Measurements from ENCODE around the gene FREM2. TPM values are rescaled to one million over a fixed set of nuclear protein-coding genes. Genes with fewer than 3 reads are reported as not detected.

The FREM2 gene
- total and polyA plus RNA-seq, 7 donors = under 0.01 to 8.2 (median 2.1) TPM

- H3K4me1 ChIP-seq = peaks cover 0 to 7% (median 0%) of the 10 kb centered on the region in 4 donors
- H3K36me3 ChIP-seq = no peaks in the 10 kb centered on the region
- H3K9me3 ChIP-seq = no peaks in the 10 kb centered on the region
- 77 to 88% methylated on average over 3 of the region's 3 CpGs for WGBS, 2 donors
- no peak overlapping the region for H3K27ac ChIP-seq
- no peaks in the 10 kb centered on the region for H3K27me3 ChIP-seq
- H3K4me3 ChIP-seq = no peak overlapping the region
- intact Hi-C loops (cut with DNase I) = no loop called here
- no peak for DNase-seq
- TF ChIP-seq CTCF (IDR thresholded peaks at IDR 0.05) (no peak), EP300 (IDR thresholded peaks at IDR 0.05) (no peak), POLR2A (IDR thresholded peaks at IDR 0.05) (no peak), POLR2AphosphoS5 (IDR thresholded peaks at IDR 0.05) (no peak)
These were observed 213.3 kb downstream of the FREM2 start for GRCh38 chr13:38900188-38900587.

- 23 to 60% methylated on average over 1 of the region's 1 CpG for WGBS, 2 donors
- DNase-seq = no peak
- Histone ChIP-seq H3K36me3 (no peaks in the 10 kb centered on the region), H3K27ac (no peak overlapping the region), H3K4me3 (no peak overlapping the region), H3K4me1 (peaks cover 0 to 7% (median 0%) of the 10 kb centered on the region in 4 donors), H3K9me3 (no peaks in the 10 kb centered on the region), H3K27me3 (no peaks in the 10 kb centered on the region)
- intact Hi-C loops (cut with DNase I) = no loop called here
- TF ChIP-seq POLR2A (IDR thresholded peaks at IDR 0.05) (no peak), EP300 (IDR thresholded peaks at IDR 0.05) (no peak), CTCF (IDR thresholded peaks at IDR 0.05) (no peak), POLR2AphosphoS5 (IDR thresholded peaks at IDR 0.05) (no peak)
These were observed 215.7 kb downstream of the FREM2 start for GRCh38 chr13:38902551-38902950.

GRCh38 chr13:38905081-38905480 is 218.2 kb downstream of the FREM2 start:
- no peaks in the 10 kb centered on the region for H3K4me1 ChIP-seq
- no peak for DNase-seq
- intact Hi-C loops (cut with DNase I) = no loop called here
- no peaks in the 10 kb centered on the region for H3K9me3 ChIP-seq
- H3K27ac ChIP-seq = no peak overlapping the region
- H3K27me3 ChIP-seq = no peaks in the 10 kb centered on the region
- H3K4me3 ChIP-seq = no peak overlapping the region
- TF ChIP-seq POLR2A (IDR thresholded peaks at IDR 0.05) (no peak), EP300 (IDR thresholded peaks at IDR 0.05) (no peak), POLR2AphosphoS5 (IDR thresholded peaks at IDR 0.05) (no peak), CTCF (IDR thresholded peaks at IDR 0.05) (no peak)
- 65 to 78% methylated on average over 3 of the region's 3 CpGs for WGBS, 2 donors
- H3K36me3 ChIP-seq = no peaks in the 10 kb centered on the region

- 82 to 87% methylated on average over 1 of the region's 1 CpG for WGBS, 2 donors
These were observed 219.0 kb downstream of the FREM2 start for GRCh38 chr13:38905861-38906260.

More at GRCh38 chr13:38905861-38906260, 219.0 kb downstream of the FREM2 start:
- no peaks in the 10 kb centered on the region for H3K36me3 ChIP-seq
- TF ChIP-seq POLR2AphosphoS5 (IDR thresholded peaks at IDR 0.05) (no peak), POLR2A (IDR thresholded peaks at IDR 0.05) (no peak), CTCF (IDR thresholded peaks at IDR 0.05) (no peak), EP300 (IDR thresholded peaks at IDR 0.05) (no peak)
- H3K27ac ChIP-seq = no peak overlapping the region
- no peak overlapping the region for H3K4me3 ChIP-seq
- DNase-seq = no peak
- intact Hi-C loops (cut with DNase I) = no loop called here
- H3K9me3 ChIP-seq = no peaks in the 10 kb centered on the region
- H3K27me3 ChIP-seq = no peaks in the 10 kb centered on the region
- H3K4me1 ChIP-seq = no peaks in the 10 kb centered on the region

Data from sigmoid colon (tissue), 7 donors.